Measurements from ENCODE around the gene MTHFD1L.

Gene MTHFD1L

DNA sequence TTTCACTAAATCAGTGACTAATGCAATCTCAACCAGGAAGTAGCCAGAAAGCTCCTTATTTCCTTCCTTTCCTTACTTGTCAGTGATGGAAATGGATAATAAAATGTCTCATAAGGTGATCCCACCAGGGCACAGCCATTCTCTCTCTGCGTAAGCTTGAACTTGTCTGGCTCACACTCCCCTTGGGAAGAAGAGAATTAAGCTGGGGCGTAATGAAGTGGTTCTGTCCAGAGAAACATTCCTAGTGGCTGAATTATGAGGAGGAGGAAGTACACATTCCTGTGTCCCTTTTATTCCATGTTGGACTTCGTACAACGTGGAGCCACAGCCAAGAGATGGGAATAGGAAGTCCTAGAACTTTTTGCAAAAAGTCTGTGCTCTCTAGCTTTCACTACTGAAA lies 93.7 kb downstream of the MTHFD1L start:
- TF ChIP-seq CTCF (IDR thresholded peaks at IDR 0.05): no peak
- no peaks in the 10 kb centered on the region for H3K9me3 ChIP-seq
- no peak overlapping the region for H3K4me3 ChIP-seq (ENCODE audit: low read depth in 1 of 2, low read length in 1 of 2)
- no peaks in the 10 kb centered on the region for H3K27me3 ChIP-seq
- no peaks in the 10 kb centered on the region for H3K4me1 ChIP-seq (ENCODE audit: control insufficient read depth in 1 of 2, insufficient read depth in 1 of 2, low read depth in 1 of 2, low read length in 1 of 2)
- H3K36me3 ChIP-seq: no peaks in the 10 kb centered on the region
- H3K27ac ChIP-seq: no peak overlapping the region

DNA sequence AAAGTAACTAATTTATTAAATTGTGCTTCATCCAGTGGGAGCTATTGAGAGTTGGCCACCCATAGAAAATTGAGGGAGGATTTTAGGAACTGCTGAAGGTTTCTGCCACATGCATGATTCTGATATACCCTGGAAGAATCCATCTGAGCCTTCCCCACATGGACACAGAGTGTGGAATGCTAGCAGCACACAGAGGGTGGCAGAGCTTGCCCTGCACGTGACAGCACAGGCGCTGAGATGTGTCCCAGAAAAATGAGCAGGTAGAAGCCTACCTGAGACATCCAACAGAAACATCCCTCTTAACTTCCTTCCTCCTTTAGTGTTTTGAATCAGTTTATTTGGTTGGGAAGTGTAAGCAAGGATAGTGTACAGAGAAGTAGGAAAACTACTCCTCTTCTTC lies 96.9 kb downstream of the MTHFD1L start:
- no peak for TF ChIP-seq CTCF (IDR thresholded peaks at IDR 0.05)
- no peaks in the 10 kb centered on the region for H3K36me3 ChIP-seq

GRCh38 chr6:150964765-150965164 lies 99.3 kb downstream of the MTHFD1L start:
- Histone ChIP-seq H3K4me1 (ENCODE audit: control insufficient read depth in 1 of 2, insufficient read depth in 1 of 2, low read depth in 1 of 2, low read length in 1 of 2) (no peaks in the 10 kb centered on the region), H3K27ac (no peak overlapping the region), H3K36me3 (no peaks in the 10 kb centered on the region), H3K27me3 (no peaks in the 10 kb centered on the region), H3K4me3 (ENCODE audit: low read depth in 1 of 2, low read length in 1 of 2) (no peak overlapping the region), H3K9me3 (no peaks in the 10 kb centered on the region)
- TF ChIP-seq CTCF (IDR thresholded peaks at IDR 0.05): no peak

More for the DNA sequence above, 96.9 kb downstream of the MTHFD1L start:
- Histone ChIP-seq H3K27me3 (no peaks in the 10 kb centered on the region), H3K4me3 (ENCODE audit: low read depth in 1 of 2, low read length in 1 of 2) (no peak overlapping the region), H3K4me1 (ENCODE audit: control insufficient read depth in 1 of 2, insufficient read depth in 1 of 2, low read depth in 1 of 2, low read length in 1 of 2) (no peaks in the 10 kb centered on the region), H3K9me3 (no peaks in the 10 kb centered on the region), H3K27ac (no peak overlapping the region)

- Histone ChIP-seq H3K4me3 (ENCODE audit: low read depth in 1 of 2, low read length in 1 of 2) (no peak overlapping the region), H3K27ac (no peak overlapping the region), H3K36me3 (no peaks in the 10 kb centered on the region), H3K9me3 (no peaks in the 10 kb centered on the region), H3K27me3 (no peaks in the 10 kb centered on the region), H3K4me1 (ENCODE audit: control insufficient read depth in 1 of 2, insufficient read depth in 1 of 2, low read depth in 1 of 2, low read length in 1 of 2) (no peaks in the 10 kb centered on the region)
- TF ChIP-seq CTCF (IDR thresholded peaks at IDR 0.05): no peak
Observed at GRCh38 chr6:150966786-150967185, 101.3 kb downstream of the MTHFD1L start.

DNA sequence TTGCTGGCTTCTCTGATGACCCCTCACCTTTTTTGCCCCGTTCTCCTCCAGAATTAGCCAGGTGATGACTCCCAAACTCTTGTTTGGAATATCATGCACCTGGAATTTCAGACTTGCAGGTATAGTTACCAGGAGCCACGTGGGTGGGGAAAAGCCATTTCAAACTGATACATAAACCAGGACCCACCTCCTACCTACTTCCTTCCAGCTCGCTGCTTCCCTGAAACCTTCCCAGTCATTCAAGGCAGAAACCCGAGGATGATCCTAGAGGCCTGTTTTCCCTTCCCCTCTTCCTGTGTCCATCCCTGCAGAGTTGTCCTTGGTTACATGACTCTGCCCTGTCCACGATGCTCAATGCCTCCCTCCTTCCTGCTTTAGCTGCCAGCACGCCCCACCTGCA lies 101.9 kb downstream of the MTHFD1L start:
- no peaks in the 10 kb centered on the region for H3K9me3 ChIP-seq
- no peaks in the 10 kb centered on the region for H3K36me3 ChIP-seq
- H3K4me1 ChIP-seq (ENCODE audit: control insufficient read depth in 1 of 2, insufficient read depth in 1 of 2, low read depth in 1 of 2, low read length in 1 of 2): no peaks in the 10 kb centered on the region

More for the DNA sequence above, 101.9 kb downstream of the MTHFD1L start:
- Histone ChIP-seq H3K27ac (no peak overlapping the region), H3K27me3 (no peaks in the 10 kb centered on the region), H3K4me3 (ENCODE audit: low read depth in 1 of 2, low read length in 1 of 2) (no peak overlapping the region)
- no peak for TF ChIP-seq CTCF (IDR thresholded peaks at IDR 0.05)

All from neutrophil (primary cell).